ENCODE data around the gene CHORDC1.

DNA sequence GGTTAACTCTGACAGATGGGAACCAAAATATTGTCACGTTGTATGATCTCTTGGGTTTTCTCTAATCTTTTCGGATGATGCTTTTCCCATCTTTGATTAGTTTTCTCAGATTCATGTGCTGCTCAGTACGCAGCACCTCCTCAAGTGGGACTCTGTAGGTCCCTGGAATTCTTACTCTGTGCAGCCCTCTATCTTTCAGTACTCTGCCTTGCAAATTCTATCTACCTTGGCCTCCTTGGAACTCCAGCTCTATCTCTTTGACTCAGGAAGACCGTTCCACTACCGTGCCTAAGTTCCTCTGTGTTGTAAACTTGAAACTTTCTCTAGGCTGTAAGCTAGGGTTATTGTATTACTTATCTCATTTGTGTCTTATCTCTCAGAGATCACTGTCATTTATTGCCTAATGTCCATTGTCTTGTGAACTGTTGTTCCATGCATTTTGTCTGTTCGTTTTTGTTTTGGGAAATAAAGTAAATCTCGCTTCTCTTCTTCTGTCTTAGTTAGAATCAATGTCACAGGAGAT, 20.1 kb upstream of the CHORDC1 start:
- TF ChIP-seq, protein P1, sequence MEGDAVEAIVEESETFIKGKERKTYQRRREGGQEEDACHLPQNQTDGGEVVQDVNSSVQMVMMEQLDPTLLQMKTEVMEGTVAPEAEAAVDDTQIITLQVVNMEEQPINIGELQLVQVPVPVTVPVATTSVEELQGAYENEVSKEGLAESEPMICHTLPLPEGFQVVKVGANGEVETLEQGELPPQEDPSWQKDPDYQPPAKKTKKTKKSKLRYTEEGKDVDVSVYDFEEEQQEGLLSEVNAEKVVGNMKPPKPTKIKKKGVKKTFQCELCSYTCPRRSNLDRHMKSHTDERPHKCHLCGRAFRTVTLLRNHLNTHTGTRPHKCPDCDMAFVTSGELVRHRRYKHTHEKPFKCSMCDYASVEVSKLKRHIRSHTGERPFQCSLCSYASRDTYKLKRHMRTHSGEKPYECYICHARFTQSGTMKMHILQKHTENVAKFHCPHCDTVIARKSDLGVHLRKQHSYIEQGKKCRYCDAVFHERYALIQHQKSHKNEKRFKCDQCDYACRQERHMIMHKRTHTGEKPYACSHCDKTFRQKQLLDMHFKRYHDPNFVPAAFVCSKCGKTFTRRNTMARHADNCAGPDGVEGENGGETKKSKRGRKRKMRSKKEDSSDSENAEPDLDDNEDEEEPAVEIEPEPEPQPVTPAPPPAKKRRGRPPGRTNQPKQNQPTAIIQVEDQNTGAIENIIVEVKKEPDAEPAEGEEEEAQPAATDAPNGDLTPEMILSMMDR (conservative IDR thresholded peaks at IDR 0.05; ENCODE audit: low read length) = no peak
- TF ChIP-seq EZH2phosphoT487 (IDR thresholded peaks at IDR 0.05; ENCODE audit: borderline replicate concordance, low read depth, low read length) = no peak

Measured in OCI-LY7 (cell line).